ENCODE results near the gene IL17RE.
"Not testable (repeated sequence)": the region's sequence is repeated elsewhere in the genome, so short reads cannot be mapped to it uniquely, and the experiment has no call there.

Gene IL17RE

DNA sequence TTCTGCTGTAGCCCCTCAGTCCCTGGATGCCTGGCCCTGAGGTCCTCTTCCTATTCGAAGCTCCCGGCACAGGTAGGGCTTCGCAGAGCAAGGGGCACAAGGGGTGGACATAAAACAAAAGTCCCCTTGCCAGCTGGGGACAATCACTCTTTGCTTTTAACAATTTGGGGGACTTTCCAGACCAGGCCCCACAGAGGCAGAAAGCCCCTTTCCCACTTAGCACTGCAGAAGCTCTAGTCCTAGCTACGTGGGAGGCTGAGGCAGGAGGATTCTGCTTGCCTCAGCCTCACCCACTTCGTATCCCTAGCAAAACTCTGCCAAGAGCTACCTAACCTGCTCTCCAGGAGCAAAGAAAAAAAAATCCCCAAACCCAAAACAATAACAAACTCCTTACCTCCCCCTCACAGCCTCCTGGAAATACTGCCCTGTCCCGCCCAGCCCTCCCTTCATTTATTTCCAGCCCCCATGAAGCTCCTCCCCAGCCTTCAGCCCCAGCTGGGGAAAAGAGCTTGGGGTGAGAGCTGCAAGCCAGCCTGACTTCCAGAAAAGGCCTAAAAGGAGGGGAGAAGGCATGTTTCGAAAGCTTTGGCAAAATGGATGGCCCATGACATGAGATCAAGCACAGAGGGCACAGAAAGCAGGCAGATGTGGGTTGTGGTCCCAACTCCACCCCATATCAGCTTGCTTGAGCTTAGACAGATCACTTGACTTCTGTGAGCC, 22.7 kb upstream of the IL17RE start, which contains the start of gene CIDEC:
TSS of gene CIDEC (minus strand) at position 424 of the 720 bp plus-strand sequence. CDS start 1,767 bp downstream, outside the sequence.
- DNase-seq (ENCODE audit: low read depth), result no peak

DNA sequence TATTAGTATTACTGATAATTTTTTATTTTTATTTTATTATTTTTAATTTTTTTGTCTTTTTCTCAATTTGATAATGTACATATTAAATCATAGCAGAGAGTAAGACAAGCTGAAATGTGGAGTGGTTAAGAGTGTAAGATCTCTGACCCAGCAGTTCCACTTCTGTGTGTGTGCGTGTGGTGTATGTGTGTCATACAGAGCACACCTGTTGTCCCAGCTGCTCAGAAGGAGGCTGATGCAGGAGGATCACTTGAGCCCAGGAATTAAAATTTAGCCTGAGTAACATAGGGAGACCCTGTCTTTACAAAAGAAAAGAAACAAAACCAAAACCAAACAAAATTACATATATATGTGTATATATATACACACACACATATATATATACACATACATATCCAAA, 21.2 kb upstream of the IL17RE start:
- no peak for DNase-seq (ENCODE audit: low read depth)

DNA sequence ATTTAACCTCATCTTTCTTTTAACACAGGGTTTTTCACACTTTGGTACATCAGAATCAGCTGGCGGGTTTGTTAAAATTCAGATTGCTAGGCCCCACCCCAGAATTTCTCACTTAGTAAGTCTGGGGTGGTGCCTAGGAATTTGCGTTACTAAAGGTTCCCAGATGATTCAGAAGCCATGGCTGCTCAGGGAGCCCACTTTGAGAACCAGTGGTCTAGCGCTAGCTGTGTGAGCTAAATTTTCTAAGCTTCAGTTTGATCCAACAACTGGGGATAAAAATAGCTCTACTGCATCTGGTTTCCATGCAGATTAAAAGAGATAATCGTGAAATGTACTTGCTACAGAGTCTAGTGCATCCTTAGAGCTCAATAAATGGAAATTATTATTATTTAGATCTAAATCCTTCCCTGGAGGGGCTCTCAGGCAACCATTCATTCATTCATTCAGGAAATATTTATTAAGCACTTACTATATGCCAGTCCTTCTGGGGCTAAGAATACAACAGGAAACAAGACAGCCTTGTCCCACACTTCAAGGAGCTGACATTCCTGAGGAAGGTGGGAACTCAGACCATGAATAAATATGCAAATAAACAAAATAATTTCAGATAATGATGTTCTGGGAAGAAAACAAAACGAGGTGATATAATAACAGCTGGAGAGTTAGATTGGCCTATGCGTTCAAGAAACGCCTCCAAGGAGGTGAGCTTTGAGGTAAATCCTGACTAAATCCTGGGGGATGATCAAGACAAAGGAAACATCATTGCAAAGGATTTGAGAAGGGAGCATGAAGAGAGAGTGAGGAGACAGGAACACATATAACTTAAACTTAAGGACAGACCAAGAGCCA, 18.7 kb upstream of the IL17RE start:
- DNase-seq (ENCODE audit: low read depth), result no peak

DNA sequence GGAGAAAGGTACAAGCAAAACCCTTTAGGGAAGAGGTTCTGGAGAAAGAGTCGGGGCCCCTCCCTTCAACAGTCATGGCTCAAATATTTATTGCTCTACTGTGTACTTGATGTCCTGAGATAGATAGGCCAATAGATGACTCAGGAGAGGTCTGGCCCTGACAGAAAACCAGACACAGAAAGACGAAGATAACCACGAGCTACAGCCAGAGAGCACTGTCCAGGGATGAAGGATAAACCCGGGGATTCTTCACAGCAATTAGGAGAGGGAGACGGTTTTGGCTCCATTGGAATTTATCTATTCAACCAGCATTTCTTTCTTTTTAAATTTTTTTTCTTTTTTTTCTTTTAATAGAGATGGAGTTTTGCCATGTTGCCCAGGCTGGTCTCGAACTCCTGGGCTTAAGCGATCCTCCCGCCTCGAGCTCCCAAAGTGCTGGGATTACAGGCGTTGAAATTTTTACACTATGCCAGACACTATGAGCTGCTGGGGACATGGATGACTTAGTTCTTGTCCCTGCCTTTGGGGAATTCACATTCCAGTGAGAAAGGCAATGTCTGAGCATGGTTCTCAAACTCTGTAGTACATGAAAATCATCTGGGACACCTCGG, 18.0 kb upstream of the IL17RE start:
- no peak for DNase-seq (ENCODE audit: low read depth)

DNA sequence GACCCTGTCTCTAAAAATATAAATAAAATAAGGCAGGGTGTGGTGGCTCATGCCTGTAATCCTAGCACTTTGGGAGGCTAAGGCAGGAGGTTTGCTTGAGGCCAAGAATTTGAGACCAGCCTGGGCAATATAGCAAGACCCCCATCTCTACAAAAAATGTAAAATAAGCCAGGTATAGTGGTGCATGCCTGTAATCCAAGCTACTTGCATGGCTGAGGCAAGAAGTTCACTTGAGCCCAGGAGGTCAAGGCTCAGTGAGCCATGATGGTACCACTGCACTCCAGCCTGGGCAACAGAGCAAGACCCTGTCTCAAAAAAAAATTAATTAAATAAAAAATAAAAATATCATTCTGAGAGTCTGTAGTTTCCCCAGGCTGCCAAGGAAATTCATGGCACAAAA, 16.3 kb upstream of the IL17RE start:
- no peak for DNase-seq (ENCODE audit: low read depth)

DNA sequence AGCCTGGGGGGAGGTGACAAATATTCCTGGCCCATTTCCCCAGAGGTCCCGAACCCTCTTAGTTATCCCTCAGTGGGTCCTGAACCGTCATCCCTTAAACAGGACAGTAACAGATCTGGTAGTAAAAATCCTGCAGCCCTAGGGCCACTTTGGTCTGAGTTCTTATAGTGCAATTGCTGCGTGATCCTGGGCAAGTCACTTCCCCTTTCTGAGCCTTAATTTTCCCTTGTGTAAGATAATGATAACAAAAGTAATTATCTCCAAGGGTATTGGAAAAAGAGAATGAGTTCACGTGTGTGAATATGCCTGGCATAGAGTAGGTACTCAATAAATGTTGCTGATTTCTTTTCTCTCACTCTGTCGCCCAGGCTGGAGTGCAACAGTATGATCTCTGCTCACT, 15.2 kb upstream of the IL17RE start:
- no peak for DNase-seq (ENCODE audit: low read depth)

DNA sequence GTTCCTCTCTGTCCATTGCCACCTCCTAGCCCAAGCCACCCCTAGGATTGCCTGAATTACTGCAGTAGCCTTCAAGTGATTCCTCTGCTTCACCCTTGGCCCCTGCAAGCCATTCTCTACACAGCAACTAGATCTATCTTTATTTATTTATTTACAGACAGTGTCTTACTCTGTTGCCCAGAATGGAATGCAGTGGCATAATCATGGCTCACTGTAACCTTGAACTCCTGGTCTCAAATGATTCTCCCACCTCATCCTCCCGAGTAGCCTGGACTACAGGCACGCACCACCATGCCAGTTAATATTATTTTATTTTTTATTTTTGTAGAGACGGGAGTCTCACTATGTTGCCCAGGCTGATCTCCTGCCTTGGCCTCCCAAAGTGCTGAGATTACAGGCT, 14.1 kb upstream of the IL17RE start:
- no peak for DNase-seq (ENCODE audit: low read depth)

DNA sequence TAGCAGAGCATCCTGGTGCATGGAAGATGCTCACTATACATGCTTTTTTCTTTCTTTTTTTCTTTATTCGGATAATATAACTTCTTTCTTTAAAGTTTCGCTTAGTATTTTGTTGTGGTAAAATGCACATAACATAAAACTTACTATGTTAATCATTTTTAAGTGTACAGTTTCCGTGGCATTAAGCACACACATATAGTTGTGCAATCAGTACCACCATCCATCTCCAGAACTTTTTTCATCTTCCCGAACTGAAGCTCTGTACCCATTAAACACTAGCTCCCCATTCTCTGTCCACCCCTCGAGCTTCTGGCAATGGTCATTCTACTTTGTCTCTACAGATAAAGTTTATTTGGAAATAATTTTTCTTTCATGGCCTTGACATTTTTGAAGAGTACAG, 13.2 kb upstream of the IL17RE start:
- no peak for DNase-seq (ENCODE audit: low read depth)

DNA sequence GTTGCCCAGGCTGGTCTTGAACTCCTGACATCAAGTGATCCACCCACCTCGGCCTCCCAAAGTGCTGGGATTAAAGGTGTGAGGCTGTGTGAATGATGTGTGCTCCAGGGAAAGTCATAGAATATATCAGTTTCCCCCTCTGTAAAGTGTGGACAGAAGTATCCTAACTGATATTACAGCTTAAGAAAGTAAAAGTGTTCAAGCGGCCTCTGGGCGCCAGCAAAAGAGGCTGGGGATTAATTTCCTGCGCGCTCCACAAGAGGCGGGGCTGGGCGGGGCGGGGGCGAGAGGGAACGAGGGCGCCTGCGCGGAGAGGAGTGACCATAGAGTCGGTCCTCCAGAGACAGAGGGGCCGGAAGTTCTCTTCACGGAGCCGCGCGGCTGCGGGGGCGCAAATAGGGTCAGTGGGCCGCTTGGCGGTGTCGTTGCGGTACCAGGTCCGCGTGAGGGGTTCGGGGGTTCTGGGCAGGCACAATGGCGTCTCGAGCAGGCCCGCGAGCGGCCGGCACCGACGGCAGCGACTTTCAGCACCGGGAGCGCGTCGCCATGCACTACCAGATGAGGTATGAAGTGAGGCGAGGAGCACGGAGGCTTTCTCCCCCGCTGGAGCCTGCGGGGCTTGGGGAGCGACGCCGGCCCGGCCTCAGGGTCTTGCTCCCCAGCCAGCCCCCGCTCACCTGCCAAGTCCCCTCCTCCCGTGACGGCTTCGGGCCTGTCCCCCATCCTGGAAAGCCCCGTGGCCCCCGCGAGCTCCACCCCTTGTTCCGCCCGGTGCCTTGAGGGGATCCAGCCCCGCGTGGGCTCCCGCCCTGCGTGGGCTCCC, 12.2 kb upstream of the IL17RE start, which contains the start of gene JAGN1:
TSS of gene JAGN1 (plus strand) at position 362 of the 823 bp plus-strand sequence. CDS start at position 475, 113 bp downstream.
- DNase-seq (ENCODE audit: low read depth), result peak; percentile 87

DNA sequence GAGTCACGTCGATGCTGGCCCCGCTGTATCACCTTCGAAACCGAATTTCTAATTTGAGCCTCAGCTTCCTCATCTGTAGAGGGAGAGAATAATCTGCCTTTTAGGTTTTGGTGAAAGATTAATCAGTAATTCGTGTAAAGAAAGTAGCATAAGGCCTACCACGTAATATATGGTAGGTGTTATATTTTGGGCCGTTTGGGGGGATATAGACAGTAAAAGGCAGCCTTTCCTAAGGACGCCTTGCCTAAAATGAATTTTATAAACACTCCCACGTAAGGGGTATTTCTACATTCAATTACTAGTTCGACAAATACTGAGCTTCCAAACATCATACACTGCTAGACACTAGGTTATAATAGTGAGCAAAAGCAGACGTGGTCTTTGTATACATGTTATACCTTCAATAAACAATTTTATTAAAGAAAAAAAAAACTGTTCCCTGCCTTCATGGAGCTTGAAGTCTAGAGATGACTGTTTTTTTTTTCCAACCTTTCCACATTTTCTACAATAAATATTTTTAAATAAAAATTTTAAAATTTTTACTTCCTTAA, 11.5 kb upstream of the IL17RE start:
- no peak for DNase-seq (ENCODE audit: low read depth)

DNA sequence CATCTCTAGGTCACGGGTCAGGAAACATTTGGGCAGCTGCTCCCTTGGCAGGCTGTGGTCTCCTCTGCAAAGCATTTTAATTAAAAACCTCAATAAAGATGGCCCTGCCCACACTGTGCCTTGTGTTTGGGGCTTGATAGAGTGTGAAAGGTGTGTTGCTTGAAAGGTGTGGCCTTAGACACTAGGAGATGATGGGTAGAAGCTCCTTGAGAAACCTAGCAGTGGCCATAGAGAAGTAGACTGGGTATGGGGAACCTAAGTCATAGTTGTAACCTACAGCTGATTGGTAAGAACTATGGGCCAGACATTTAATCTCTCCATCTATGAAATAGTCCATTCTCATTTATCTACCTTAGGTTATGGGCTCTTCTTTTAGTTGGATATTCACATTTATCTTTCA, 8.9 kb upstream of the IL17RE start:
- DNase-seq (ENCODE audit: low read depth), result no peak

DNA sequence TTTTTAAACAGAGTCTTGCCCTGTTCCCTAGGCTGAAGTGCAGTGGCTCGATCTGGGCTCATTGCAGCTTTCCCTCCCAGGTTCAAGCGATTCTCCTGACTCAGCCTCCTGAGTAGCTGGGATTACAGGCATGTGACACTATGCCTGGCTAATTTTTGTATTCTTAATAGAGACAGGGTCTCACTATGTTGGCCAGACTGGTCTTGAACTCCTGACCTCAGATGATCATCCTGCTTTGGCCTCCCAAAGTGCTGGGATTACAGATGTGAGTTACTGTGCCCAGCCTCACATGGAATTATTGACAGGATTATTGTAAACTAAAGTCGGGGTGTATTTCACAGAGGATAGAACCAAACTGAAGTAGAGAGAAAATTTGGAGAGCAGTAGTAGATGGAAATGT, 6.9 kb upstream of the IL17RE start:
- not testable (repeated sequence) for DNase-seq (ENCODE audit: low read depth)

DNA sequence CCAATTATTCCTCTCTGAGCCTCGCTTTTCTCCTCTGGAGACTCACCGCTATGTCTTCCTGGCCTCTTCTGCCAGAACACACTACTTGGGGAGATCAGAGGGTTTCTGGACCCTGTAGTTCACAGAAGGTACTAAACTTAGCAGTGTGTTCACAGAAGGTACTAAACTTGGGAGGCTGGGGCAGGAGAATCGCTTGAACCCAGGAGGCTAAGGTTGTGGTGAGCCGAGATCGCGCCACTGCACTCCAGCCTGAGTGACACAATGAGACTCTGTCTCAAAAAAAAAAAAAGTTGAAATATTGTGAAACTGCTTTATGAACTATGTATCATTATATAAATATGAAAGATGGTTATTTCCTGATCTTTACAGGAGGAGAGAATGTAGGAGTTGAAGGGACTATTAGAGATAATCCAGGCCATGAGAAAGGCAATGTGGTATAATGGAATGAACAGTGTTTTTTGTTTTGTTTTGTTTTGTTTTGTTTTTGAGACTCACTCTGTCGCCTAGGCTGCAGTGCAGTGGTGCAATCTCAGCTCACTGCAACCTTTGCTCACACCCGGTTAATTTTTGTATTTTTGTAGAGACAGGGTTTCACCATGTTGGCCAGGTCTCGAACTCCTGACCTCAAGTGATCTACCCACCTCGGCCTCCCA, 5.8 kb upstream of the IL17RE start:
- not testable (repeated sequence) for DNase-seq (ENCODE audit: low read depth)

DNA sequence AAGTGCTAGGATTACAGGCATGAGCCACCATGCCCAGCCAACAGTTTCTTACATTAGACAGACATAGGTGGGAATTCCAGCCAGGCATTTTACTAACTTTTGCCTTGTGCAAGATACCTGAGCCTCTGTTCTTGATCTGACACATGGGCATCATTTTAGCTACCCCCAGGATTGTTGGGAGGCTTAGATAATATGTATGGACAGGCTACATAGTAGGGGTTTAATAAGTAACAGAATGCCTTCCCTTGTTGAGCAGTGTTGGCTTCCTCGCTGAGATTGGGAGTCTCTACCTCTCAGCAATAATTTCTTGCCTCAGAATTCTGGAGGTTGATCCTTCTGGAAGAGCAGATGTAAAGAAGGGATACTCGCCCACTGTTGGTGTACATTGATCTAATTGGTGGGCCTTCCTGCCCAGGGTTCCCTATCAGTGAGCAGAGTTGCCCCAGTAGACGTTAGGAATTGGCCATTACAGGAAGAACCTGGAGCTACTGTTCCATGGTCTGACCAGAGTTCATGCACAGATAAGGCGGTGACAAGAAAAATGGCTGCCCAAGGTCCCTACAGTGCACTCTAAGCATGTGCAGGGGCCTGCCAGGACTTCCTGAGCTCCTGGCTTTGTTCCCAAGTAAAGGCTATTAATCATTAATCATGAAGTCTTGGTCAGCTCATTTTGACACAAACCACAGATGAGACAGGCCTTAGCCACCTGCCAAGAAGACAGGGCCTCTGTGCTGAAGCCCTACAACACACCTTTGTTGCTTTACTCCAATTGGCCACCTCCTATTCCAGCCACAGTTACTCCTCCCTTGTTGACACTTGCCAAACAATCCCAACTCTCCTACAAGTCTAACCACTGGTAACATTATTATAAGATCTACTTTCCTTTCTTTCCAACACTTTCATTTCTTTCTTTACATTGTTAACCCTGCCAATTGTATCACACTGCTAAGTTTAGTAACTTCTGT, 5.0 kb upstream of the IL17RE start:
- DNase-seq (ENCODE audit: low read depth), result no peak

DNA sequence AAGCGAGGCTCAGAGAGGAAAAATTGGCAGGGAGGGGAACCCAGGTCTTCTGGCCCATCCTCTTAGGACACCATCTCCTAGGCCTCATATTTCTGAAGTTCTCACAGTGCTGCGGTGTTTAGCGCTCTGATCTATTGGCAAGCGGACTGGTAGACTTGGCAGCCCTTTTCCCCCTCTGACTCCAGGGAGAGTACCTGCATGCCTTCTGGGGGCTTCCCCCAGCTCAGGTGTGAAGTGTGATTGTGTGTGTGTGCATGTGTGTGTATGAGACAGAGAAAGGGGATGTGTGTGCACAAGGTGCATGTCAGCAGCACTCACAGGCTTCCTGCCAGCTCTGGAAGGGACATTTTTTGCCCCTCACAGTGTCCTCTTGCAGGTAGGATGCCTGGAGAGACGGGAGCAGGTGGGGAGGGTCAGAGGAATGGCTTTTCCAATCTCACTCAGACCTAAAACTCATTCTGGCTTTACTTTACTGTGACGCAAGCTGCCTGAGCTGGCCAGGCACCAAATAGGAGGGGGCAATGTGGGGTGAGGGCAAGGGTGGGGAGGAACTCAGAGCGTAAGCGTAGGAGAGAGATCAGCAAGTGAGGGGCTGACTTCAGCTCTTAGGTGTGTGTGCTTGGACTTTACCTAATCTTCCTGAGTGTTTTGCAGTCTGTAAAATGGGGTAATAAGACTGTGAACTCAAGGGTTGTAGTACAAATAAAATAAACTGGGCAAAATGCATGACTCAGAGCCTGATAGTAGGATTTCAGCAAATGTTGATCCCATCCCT, 4.0 kb upstream of the IL17RE start:
- DNase-seq (ENCODE audit: low read depth), result no peak

DNA sequence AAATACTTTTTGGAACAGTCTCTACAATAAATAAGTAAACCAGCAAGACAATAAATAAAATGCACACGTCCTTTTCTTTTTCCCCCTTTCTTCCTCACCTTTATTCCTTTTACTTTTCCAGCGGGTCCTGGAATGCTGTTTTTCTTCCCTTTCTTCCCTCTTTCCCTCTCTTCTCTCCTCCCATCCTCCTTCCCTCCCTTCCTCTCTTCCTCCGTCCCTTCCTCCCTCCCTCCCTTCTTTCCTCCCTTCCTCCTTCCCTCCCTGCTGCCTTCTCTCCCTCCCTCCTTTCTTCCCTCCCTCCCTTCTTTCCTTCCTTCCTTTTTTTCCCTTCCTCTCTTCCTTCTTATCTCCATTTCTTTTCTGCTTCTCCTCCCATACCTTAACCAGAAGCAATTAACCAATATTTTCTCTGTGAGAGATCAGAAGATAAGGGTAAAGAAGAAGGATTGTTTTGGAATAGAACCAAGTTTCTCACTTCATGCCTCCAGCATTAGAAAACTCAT, 3.3 kb upstream of the IL17RE start:
- no peak for DNase-seq (ENCODE audit: low read depth)

DNA sequence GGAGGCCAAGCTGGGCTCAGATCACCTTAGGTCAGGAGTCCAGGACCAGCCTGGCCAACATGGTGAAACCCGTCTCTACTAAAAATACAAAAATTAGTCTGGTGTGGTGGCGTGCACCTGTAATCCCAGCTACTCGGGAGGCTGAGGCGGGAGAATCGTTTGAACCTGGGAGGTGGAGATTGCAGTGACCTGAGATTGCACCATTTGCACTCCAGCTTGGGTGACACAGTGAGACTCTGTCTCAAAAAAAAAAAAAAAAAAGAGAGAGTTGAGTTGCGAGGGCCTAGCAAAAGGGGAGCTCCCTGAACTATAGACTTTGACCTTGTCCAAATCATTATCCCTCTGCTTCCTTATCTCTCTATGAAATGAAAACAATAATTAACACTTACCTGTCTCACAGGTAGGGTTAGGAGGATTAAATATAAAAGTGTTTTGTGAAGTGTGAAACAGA, 1.7 kb upstream of the IL17RE start:
- not testable (repeated sequence) for DNase-seq (ENCODE audit: low read depth)

DNA sequence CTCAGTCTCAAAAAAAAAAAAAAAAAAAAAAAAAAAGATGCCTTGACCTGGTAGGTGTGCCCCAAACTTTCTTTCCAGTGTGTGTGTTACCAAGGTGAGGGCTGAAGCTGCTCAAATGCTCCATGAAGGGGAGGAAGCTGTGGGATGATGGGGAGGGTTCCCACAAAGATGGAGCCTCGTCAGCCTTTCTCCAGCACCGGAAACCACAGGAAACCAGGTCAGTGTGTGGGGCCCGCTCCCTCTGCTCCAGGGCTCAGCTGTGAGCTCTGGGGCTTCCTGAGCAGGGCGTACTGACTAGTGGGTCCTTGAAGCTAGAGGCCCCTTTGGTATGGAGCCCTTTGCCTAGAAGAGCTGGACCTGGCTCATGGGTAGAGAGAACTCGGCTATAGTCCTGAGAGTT, 681 bp upstream of the IL17RE start:
- DNase-seq (ENCODE audit: low read depth), result no peak

DNA sequence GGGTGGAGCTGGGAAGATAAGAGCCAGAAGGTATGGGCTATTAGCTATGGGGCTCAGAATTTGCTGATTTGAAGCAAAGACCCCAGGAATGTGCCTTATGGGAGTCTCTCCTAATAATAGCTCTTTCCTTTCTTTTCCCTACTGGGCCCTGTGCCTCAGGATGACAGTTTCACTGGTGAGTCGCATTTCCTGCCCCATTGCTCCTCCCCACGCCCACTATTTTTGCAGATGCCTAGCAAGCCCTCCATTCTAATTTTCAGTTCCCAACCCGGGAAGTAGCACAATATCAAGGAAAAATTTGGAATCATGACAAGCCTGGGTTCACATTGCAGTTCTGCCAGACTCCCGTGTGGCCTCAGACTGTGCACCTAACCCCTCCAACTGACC, 583 bp downstream of the IL17RE start:
- no peak for DNase-seq (ENCODE audit: low read depth)
